HEK293T (cell line): ENCODE results near the gene KRTAP12-2.

ENCODE experiments used
- ARNT ChIP-seq: fragments of 450-650 bp; IDR thresholded peaks from 2 replicates; pipeline ENCODE4 v1.6.1; 2017; ENCODE audit warnings: mild to moderate bottlenecking
- BHLHE40 ChIP-seq: fragments of 450-650 bp; IDR thresholded peaks from 2 replicates; pipeline ENCODE4 v1.6.1; 2016; ENCODE audit warnings: mild to moderate bottlenecking, moderate library complexity, borderline replicate concordance
- ELF4 ChIP-seq: fragments of 450-650 bp; IDR thresholded peaks from 2 replicates; pipeline ENCODE4 v1.6.1; 2017; ENCODE audit warnings: antibody characterized with exemption
- FOXA1 ChIP-seq: fragments of 450-650 bp; IDR thresholded peaks from 2 replicates; pipeline ENCODE4 v1.6.1; 2016; ENCODE audit warnings: mild to moderate bottlenecking
- FOXK2 ChIP-seq: fragments of 450-650 bp; IDR thresholded peaks from 2 replicates; pipeline ENCODE4 v1.6.1; 2016; ENCODE audit warnings: mild to moderate bottlenecking
- FOXM1 ChIP-seq: fragments of 450-650 bp; IDR thresholded peaks from 2 replicates; pipeline ENCODE4 v1.6.1; 2017; ENCODE audit warnings: mild to moderate bottlenecking, borderline replicate concordance
- HDGF ChIP-seq: fragments of 450-650 bp; IDR thresholded peaks from 2 replicates; pipeline ENCODE4 v1.6.1; 2017; ENCODE audit warnings: antibody characterized with exemption, borderline replicate concordance
- L3MBTL2 ChIP-seq: fragments of 450-650 bp; conservative IDR thresholded peaks from 2 replicates; pipeline ENCODE4 v1.6.1; 2016; ENCODE audit warnings: mild to moderate bottlenecking
- NFRKB ChIP-seq: fragments of 450-650 bp; IDR thresholded peaks from 2 replicates; pipeline ENCODE4 v1.6.1; 2016; ENCODE audit warnings: mild to moderate bottlenecking, moderate library complexity
- SP1 ChIP-seq: fragments of 450-650 bp; IDR thresholded peaks from 2 replicates; pipeline ENCODE4 v1.6.1; 2017
- SUZ12 ChIP-seq: fragments of 450-650 bp; IDR thresholded peaks from 2 replicates; pipeline ENCODE4 v1.6.1; 2016; ENCODE audit warnings: mild to moderate bottlenecking

DNA sequence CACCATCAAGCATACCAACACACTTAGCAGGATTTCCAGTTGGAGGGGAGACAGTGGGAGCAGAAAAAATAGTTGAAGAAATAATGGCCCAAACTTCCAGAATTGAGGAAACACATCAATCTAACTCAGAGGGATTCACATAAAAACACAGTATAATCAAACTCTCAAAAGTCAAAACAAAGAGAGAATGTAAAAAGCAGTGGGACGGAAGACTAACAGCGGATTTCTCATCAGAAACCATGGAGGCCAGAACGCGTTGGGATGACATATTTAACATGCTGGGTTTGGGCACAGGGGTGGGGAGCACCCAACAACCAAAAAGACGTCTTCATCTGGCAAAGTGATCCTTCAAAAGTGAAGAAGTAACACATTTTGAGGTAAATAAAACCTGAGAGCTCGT is 46.8 kb downstream of the KRTAP12-2 start:
- no peak for TF ChIP-seq SUZ12
- TF ChIP-seq FOXM1 = no peak
- no peak for TF ChIP-seq HDGF
- no peak for TF ChIP-seq BHLHE40
- TF ChIP-seq FOXA1 = no peak
- TF ChIP-seq ELF4 = no peak
- no peak for TF ChIP-seq SP1
- no peak for TF ChIP-seq NFRKB
- TF ChIP-seq FOXK2 = no peak
- TF ChIP-seq L3MBTL2 = no peak
- TF ChIP-seq ARNT = no peak
